ENCODE results near the gene RHEB.

DNA sequence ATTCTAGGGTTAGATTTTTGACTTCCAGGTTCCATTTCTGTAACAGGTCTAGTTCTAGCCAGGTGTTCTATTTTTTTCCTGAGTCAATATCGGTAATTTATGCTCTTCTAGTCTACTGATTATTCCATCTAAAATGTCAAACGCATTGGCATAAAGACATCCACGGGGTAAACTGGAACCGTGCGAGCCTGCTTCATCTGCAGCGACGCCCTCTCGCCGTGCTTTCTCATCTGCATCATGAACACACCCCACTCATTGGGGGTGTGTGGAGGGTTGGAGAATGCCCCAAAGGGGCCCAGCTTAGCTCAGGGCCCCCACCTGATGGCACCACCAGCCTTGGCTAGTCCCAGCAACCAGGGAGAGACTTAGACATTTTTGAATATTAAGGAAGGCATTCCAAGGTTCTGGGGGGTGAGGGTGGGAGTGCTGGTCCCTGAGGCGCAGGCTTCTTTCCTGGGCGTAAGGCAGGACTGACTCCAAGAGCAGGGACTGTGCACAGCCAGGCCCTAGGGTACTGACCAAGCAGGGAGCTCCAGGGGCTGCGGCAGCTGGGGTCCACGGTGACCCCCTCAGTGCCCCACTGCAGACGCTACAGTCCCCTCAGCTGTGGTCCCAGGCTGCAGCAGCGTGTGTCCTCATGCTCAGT lies 66.9 kb downstream of the RHEB start:
- TF ChIP-seq, protein P1, sequence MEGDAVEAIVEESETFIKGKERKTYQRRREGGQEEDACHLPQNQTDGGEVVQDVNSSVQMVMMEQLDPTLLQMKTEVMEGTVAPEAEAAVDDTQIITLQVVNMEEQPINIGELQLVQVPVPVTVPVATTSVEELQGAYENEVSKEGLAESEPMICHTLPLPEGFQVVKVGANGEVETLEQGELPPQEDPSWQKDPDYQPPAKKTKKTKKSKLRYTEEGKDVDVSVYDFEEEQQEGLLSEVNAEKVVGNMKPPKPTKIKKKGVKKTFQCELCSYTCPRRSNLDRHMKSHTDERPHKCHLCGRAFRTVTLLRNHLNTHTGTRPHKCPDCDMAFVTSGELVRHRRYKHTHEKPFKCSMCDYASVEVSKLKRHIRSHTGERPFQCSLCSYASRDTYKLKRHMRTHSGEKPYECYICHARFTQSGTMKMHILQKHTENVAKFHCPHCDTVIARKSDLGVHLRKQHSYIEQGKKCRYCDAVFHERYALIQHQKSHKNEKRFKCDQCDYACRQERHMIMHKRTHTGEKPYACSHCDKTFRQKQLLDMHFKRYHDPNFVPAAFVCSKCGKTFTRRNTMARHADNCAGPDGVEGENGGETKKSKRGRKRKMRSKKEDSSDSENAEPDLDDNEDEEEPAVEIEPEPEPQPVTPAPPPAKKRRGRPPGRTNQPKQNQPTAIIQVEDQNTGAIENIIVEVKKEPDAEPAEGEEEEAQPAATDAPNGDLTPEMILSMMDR (conservative IDR thresholded peaks at IDR 0.05; ENCODE audit: low read depth in 2 of 2): no peak
- TF ChIP-seq EZH2 (IDR thresholded peaks at IDR 0.05; ENCODE audit: low read depth, unreplicated experiment) (no peak), JUNB (IDR thresholded peaks at IDR 0.05; ENCODE audit: unreplicated experiment) (no peak), EZH2phosphoT487 (IDR thresholded peaks at IDR 0.05; ENCODE audit: unreplicated experiment) (no peak), POLR2AphosphoS5 (IDR thresholded peaks at IDR 0.05; ENCODE audit: low read depth) (no peak), ZNF114 (CRISPR knock-in tag; IDR thresholded peaks at IDR 0.05) (no peak), ZNF331 (CRISPR knock-in tag; IDR thresholded peaks at IDR 0.05; ENCODE audit: low read depth) (no peak)
- TF ChIP-seq, protein P2, sequence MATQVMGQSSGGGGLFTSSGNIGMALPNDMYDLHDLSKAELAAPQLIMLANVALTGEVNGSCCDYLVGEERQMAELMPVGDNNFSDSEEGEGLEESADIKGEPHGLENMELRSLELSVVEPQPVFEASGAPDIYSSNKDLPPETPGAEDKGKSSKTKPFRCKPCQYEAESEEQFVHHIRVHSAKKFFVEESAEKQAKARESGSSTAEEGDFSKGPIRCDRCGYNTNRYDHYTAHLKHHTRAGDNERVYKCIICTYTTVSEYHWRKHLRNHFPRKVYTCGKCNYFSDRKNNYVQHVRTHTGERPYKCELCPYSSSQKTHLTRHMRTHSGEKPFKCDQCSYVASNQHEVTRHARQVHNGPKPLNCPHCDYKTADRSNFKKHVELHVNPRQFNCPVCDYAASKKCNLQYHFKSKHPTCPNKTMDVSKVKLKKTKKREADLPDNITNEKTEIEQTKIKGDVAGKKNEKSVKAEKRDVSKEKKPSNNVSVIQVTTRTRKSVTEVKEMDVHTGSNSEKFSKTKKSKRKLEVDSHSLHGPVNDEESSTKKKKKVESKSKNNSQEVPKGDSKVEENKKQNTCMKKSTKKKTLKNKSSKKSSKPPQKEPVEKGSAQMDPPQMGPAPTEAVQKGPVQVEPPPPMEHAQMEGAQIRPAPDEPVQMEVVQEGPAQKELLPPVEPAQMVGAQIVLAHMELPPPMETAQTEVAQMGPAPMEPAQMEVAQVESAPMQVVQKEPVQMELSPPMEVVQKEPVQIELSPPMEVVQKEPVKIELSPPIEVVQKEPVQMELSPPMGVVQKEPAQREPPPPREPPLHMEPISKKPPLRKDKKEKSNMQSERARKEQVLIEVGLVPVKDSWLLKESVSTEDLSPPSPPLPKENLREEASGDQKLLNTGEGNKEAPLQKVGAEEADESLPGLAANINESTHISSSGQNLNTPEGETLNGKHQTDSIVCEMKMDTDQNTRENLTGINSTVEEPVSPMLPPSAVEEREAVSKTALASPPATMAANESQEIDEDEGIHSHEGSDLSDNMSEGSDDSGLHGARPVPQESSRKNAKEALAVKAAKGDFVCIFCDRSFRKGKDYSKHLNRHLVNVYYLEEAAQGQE (IDR thresholded peaks at IDR 0.05; ENCODE audit: unreplicated experiment): no peak
- TF ChIP-seq, protein P3, sequence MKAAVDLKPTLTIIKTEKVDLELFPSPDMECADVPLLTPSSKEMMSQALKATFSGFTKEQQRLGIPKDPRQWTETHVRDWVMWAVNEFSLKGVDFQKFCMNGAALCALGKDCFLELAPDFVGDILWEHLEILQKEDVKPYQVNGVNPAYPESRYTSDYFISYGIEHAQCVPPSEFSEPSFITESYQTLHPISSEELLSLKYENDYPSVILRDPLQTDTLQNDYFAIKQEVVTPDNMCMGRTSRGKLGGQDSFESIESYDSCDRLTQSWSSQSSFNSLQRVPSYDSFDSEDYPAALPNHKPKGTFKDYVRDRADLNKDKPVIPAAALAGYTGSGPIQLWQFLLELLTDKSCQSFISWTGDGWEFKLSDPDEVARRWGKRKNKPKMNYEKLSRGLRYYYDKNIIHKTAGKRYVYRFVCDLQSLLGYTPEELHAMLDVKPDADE (IDR thresholded peaks at IDR 0.05): no peak

Measured in GM23338 (cell line).